ENCODE results near the gene FLACC1.
"Not testable (repeated sequence)": the region's sequence is repeated elsewhere in the genome, so short reads cannot be mapped to it uniquely, and the experiment has no call there.

FLACC1 gene

GRCh38 chr2:201396595-201396994, 39.5 kb upstream of the FLACC1 start:
- DNase-seq (ENCODE audit: low spot score) = no peak
- TF ChIP-seq, protein P1, sequence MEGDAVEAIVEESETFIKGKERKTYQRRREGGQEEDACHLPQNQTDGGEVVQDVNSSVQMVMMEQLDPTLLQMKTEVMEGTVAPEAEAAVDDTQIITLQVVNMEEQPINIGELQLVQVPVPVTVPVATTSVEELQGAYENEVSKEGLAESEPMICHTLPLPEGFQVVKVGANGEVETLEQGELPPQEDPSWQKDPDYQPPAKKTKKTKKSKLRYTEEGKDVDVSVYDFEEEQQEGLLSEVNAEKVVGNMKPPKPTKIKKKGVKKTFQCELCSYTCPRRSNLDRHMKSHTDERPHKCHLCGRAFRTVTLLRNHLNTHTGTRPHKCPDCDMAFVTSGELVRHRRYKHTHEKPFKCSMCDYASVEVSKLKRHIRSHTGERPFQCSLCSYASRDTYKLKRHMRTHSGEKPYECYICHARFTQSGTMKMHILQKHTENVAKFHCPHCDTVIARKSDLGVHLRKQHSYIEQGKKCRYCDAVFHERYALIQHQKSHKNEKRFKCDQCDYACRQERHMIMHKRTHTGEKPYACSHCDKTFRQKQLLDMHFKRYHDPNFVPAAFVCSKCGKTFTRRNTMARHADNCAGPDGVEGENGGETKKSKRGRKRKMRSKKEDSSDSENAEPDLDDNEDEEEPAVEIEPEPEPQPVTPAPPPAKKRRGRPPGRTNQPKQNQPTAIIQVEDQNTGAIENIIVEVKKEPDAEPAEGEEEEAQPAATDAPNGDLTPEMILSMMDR (IDR thresholded peaks at IDR 0.05; ENCODE audit: extremely low read depth, insufficient read depth, missing control alignments) = no peak
- in situ Hi-C loops (cut with MboI; ENCODE audit: low pct_unique_long_range_greater_than_20kb, low sequenced_read_pairs, unreplicated experiment) = no loop called here

GRCh38 chr2:201383136-201383535, 26.0 kb upstream of the FLACC1 start:
- TF ChIP-seq, protein P1 (IDR thresholded peaks at IDR 0.05; ENCODE audit: extremely low read depth, insufficient read depth, missing control alignments) = no peak
- in situ Hi-C loops (cut with MboI; ENCODE audit: low pct_unique_long_range_greater_than_20kb, low sequenced_read_pairs, unreplicated experiment) = no loop called here
- DNase-seq (ENCODE audit: low spot score) = no peak

- TF ChIP-seq, protein P1 (IDR thresholded peaks at IDR 0.05; ENCODE audit: extremely low read depth, insufficient read depth, missing control alignments) = no peak
- no peak for DNase-seq (ENCODE audit: low spot score)
- in situ Hi-C loops (cut with MboI; ENCODE audit: low pct_unique_long_range_greater_than_20kb, low sequenced_read_pairs, unreplicated experiment) = no loop called here
Measured at GRCh38 chr2:201378496-201379397, 21.6 kb upstream of the FLACC1 start.

DNA sequence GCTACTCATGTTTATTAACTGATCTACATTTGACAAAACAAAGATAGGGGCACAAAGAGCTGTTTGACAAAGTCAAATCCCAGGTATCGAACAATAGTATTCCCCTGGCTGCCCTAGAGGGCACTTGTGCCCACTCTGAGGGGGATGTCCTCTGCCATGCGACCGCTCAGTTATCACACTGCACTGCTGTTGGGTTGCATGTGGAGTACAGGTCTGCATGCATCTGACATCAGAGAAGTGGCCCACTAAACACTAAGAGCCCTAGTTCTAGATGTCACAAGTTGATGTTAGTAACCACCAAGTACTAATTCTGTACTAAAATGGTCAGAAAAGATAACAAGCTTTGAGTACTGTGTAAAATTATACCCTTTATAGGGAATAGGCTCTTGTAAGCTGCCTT, 20.1 kb upstream of the FLACC1 start:
- no peak for DNase-seq (ENCODE audit: low spot score)
- in situ Hi-C loops (cut with MboI; ENCODE audit: low pct_unique_long_range_greater_than_20kb, low sequenced_read_pairs, unreplicated experiment) = no loop called here
- TF ChIP-seq, protein P1 (IDR thresholded peaks at IDR 0.05; ENCODE audit: extremely low read depth, insufficient read depth, missing control alignments) = no peak

DNA sequence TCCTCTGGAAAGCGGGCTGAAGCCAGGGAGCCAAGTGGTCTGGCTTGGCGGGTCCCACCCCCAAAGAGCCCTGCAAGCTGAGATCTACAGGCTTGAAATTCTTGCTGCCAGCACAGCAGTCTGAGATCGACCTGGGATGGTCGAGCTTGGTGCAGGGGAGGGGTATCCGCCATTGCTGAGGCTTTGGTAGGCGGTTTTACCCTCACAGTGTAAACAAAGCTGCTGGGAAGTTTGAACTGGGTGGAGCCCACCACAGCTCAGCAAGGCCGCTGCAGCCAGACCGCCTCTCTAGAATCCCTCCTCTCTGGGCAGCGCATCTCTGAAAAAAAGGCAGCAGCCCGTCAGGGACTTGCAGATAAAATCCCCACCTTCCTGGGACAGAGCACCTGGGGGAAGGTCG, 12.6 kb upstream of the FLACC1 start:
- no peak for DNase-seq (ENCODE audit: low spot score)
- in situ Hi-C loops (cut with MboI; ENCODE audit: low pct_unique_long_range_greater_than_20kb, low sequenced_read_pairs, unreplicated experiment) = loop anchor here (10.0 kb wide), 1 partner anchor 135 kb away; no protein-coding TSS in a partner anchor
- TF ChIP-seq, protein P1 (IDR thresholded peaks at IDR 0.05; ENCODE audit: extremely low read depth, insufficient read depth, missing control alignments) = no peak

GRCh38 chr2:201369318-201369717, 12.2 kb upstream of the FLACC1 start:
- not testable (repeated sequence) for DNase-seq (ENCODE audit: low spot score)
- in situ Hi-C loops (cut with MboI; ENCODE audit: low pct_unique_long_range_greater_than_20kb, low sequenced_read_pairs, unreplicated experiment) = loop anchor here (10.0 kb wide), 1 partner anchor 135 kb away; no protein-coding TSS in a partner anchor

DNA sequence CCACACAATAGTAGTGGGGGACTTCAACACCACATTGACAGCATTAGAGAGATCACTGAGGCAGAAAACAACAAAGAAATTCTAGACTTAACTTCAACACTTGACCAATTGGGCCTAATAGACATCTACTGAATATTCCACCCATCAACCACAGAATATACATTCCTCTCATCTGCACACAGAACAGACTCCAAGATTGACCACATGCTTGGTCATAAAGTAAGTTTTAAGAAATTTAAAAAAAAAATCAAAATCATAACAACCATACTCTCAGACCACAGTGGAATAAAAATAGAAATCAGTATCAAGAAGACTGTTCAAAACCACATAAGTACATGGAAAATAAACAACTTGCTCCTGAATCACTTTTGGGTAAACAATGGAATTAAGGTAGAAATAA, 9.0 kb upstream of the FLACC1 start:
- no peak for DNase-seq (ENCODE audit: low spot score)
- in situ Hi-C loops (cut with MboI; ENCODE audit: low pct_unique_long_range_greater_than_20kb, low sequenced_read_pairs, unreplicated experiment) = loop anchor here (10.0 kb wide), 1 partner anchor 131 kb away; no protein-coding TSS in a partner anchor
- TF ChIP-seq, protein P1 (IDR thresholded peaks at IDR 0.05; ENCODE audit: extremely low read depth, insufficient read depth, missing control alignments) = no peak
